ENCODE measurements around the gene SLAMF6.

The SLAMF6 gene

GRCh38 chr1:160558660-160559380 lies 35.8 kb upstream of the SLAMF6 start:
- TF ChIP-seq FOXM1 (IDR thresholded peaks at IDR 0.05; ENCODE audit: borderline replicate concordance, low read depth) (no peak), CREB1 (IDR thresholded peaks at IDR 0.05; ENCODE audit: low read depth) (no peak), REST (IDR thresholded peaks at IDR 0.05; ENCODE audit: low read depth) (no peak), TCF12 (IDR thresholded peaks at IDR 0.05; ENCODE audit: low read depth) (no peak), NFIC (IDR thresholded peaks at IDR 0.05) (no peak), MAX (IDR thresholded peaks at IDR 0.05) (no peak), TEAD4 (IDR thresholded peaks at IDR 0.05) (no peak), RAD21 (IDR thresholded peaks at IDR 0.05; ENCODE audit: low read depth) (no peak), EP300 (IDR thresholded peaks at IDR 0.05; ENCODE audit: borderline replicate concordance) (no peak), TAF1 (IDR thresholded peaks at IDR 0.05; ENCODE audit: low read depth) (no peak), CEBPB (IDR thresholded peaks at IDR 0.05) (no peak), YY1 (IDR thresholded peaks at IDR 0.05; ENCODE audit: low read depth) (no peak), USF1 (IDR thresholded peaks at IDR 0.05) (no peak), EGR1 (IDR thresholded peaks at IDR 0.05) (no peak), ZBTB7A (IDR thresholded peaks at IDR 0.05; ENCODE audit: low read depth) (no peak)

GRCh38 chr1:160553778-160554177 lies 30.7 kb upstream of the SLAMF6 start:
- TF ChIP-seq ZBTB7A (IDR thresholded peaks at IDR 0.05; ENCODE audit: low read depth) (no peak), TCF12 (IDR thresholded peaks at IDR 0.05; ENCODE audit: low read depth) (no peak), FOXM1 (IDR thresholded peaks at IDR 0.05; ENCODE audit: borderline replicate concordance, low read depth) (no peak), NFIC (IDR thresholded peaks at IDR 0.05) (no peak), YY1 (IDR thresholded peaks at IDR 0.05; ENCODE audit: low read depth) (no peak), TAF1 (IDR thresholded peaks at IDR 0.05; ENCODE audit: low read depth) (no peak), TEAD4 (IDR thresholded peaks at IDR 0.05) (no peak)

GRCh38 chr1:160552425-160552824 lies 29.4 kb upstream of the SLAMF6 start:
- TF ChIP-seq ZBTB7A (IDR thresholded peaks at IDR 0.05; ENCODE audit: low read depth) (no peak), USF1 (IDR thresholded peaks at IDR 0.05) (no peak), EGR1 (IDR thresholded peaks at IDR 0.05) (no peak), NFIC (IDR thresholded peaks at IDR 0.05) (no peak), CEBPB (IDR thresholded peaks at IDR 0.05) (no peak), TAF1 (IDR thresholded peaks at IDR 0.05; ENCODE audit: low read depth) (no peak), MAX (IDR thresholded peaks at IDR 0.05) (no peak), YY1 (IDR thresholded peaks at IDR 0.05; ENCODE audit: low read depth) (no peak), CREB1 (IDR thresholded peaks at IDR 0.05; ENCODE audit: low read depth) (no peak), TCF12 (IDR thresholded peaks at IDR 0.05; ENCODE audit: low read depth) (no peak), TEAD4 (IDR thresholded peaks at IDR 0.05) (no peak)

- TF ChIP-seq NFIC (IDR thresholded peaks at IDR 0.05): no peak
- TF ChIP-seq CEBPB (IDR thresholded peaks at IDR 0.05): no peak
- TF ChIP-seq RAD21 (IDR thresholded peaks at IDR 0.05; ENCODE audit: low read depth): 0 out of 2 replicates have a peak, but pooled peaks have one; percentile 7
- TF ChIP-seq TEAD4 (IDR thresholded peaks at IDR 0.05): no peak
Measured at GRCh38 chr1:160550572-160551034, 27.5 kb upstream of the SLAMF6 start.

GRCh38 chr1:160549665-160550006 lies 26.6 kb upstream of the SLAMF6 start:
- no peak for TF ChIP-seq YY1 (IDR thresholded peaks at IDR 0.05; ENCODE audit: low read depth)
- TF ChIP-seq CREB1 (IDR thresholded peaks at IDR 0.05; ENCODE audit: low read depth): no peak
- no peak for TF ChIP-seq TEAD4 (IDR thresholded peaks at IDR 0.05)
- TF ChIP-seq EP300 (IDR thresholded peaks at IDR 0.05; ENCODE audit: borderline replicate concordance): no peak

- TF ChIP-seq TCF12 (IDR thresholded peaks at IDR 0.05; ENCODE audit: low read depth): no peak
- no peak for TF ChIP-seq YY1 (IDR thresholded peaks at IDR 0.05; ENCODE audit: low read depth)
- no peak for TF ChIP-seq TEAD4 (IDR thresholded peaks at IDR 0.05)
- TF ChIP-seq FOXM1 (IDR thresholded peaks at IDR 0.05; ENCODE audit: borderline replicate concordance, low read depth): no peak
- TF ChIP-seq REST (IDR thresholded peaks at IDR 0.05; ENCODE audit: low read depth): no peak
- no peak for TF ChIP-seq USF1 (IDR thresholded peaks at IDR 0.05)
- no peak for TF ChIP-seq MAX (IDR thresholded peaks at IDR 0.05)
- TF ChIP-seq NFIC (IDR thresholded peaks at IDR 0.05): no peak
- no peak for TF ChIP-seq ZBTB7A (IDR thresholded peaks at IDR 0.05; ENCODE audit: low read depth)
- no peak for TF ChIP-seq CREB1 (IDR thresholded peaks at IDR 0.05; ENCODE audit: low read depth)
- TF ChIP-seq CEBPB (IDR thresholded peaks at IDR 0.05): no peak
- TF ChIP-seq EGR1 (IDR thresholded peaks at IDR 0.05): no peak
- no peak for TF ChIP-seq TAF1 (IDR thresholded peaks at IDR 0.05; ENCODE audit: low read depth)
- no peak for TF ChIP-seq RAD21 (IDR thresholded peaks at IDR 0.05; ENCODE audit: low read depth)
- no peak for TF ChIP-seq EP300 (IDR thresholded peaks at IDR 0.05; ENCODE audit: borderline replicate concordance)
Measured at GRCh38 chr1:160548960-160549664, 26.1 kb upstream of the SLAMF6 start.
